NB4 (cell line): ENCODE results near the gene NR1H4.

Experiments
- CTCF ChIP-seq: IDR thresholded peaks from one replicate; pipeline ENCODE4 v1.5.1; 2012; ENCODE audit warnings: low read depth, low read length
- MYC ChIP-seq: IDR thresholded peaks from 2 replicates; pipeline ENCODE4 v1.6.1; 2011; ENCODE audit warnings: low read depth, low read length

- TF ChIP-seq MYC (no peak), CTCF (no peak)
Measured at GRCh38 chr12:100481021-100481420, 7.4 kb downstream of the NR1H4 start.
